GM19035 (cell line): ENCODE measurements around the gene SIX2.

Source experiments
- ATAC-seq: cut with Tn5 transposase; IDR thresholded peaks from one replicate; pipeline ENCODE4 v1.9.1; 2021; ENCODE audit not compliant: unreplicated experiment

SIX2 gene

DNA sequence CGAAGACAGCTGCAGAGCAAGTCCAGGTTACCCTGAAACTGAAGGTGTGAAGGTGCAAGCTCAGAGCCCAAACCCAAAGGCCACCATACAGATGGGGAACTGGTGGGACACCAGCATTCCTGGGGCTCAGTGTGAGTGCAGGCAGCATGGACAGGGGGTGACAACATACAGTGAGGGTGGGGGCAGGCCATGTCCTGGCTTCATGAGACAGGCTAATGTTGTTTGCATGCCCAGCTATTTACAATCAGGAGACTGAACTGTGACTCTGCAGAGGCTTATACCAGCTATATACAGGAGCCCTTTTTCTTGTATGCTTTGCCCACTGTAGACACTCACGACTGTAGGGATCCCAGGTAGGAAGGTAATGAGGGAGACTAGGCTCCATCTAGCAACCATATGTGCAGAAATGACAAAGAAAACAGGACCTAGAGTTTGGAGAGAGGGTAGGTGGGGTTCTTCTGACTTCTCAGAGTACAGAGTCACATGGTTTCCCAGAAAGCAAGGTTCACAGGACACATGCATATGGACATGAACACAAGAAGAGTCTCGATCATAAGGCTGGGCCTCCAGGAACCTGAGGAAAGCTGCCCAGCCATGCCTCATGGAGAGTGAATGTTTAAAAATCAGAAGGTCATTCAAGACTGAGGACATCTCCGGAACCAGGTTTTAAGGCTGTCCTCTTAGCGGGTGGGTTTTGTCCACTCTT is 41.4 kb downstream of the SIX2 start:
- no peak for ATAC-seq

DNA sequence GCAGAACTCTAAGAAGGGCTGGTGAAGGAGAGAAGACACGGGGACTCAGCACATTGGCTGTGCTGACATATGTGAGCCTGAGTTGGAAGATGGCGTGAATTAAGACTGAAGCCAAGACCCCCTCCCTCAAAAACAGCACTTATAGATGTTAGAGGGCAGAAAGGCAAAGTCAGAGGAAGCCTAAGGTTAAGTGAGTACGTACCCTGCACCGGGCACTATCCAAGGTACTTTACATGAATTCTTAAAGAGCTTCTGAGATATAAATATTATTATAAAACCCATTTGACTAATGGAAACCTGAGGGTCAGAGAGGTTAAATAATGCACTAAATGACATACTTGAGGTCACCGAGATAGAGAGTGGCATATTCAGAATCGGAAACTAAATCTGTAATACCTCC is 42.2 kb downstream of the SIX2 start:
- ATAC-seq, result no peak

DNA sequence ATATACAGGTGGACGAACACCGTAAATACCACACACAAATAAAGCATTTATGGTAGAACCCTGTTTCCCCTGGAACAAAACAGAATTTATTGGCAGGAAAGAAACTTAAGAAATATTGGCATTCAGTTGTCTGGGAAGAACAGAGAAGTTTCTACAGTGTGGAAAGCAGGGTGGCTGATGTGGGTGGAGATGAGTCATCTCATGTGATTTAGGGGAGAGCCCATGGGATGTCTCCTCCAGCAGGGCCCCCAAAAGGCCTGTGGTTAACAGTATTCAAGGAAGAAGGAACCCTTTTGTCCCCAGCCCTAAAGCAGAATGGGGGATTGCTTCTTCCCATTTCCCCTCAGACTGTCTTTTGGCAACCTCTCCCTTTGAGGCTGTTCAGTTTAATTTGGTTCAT is 43.6 kb downstream of the SIX2 start:
- ATAC-seq, result no peak

DNA sequence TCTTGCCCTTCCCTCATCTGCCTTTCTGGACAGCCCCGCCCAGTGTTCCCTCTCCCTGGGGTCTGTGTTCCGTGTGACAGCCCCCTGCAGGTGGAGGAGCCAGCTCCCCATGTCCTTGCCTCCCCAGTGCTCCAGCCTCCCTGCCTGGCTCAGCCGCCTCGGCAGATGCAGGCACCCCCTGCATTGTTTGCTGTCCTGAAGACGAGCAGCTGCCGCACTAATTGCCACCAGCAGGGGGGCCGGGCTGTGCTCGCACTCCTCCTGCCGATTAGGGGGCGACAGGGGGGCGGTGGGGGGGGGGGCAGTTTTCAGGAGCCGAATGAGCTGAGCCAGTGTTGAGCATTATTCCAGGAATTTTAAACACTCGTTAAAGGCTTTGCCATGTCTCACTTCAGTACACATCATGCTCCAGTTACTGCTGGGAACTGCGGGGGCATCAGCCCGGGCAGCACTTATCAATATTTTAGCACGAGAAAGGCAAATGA is 44.5 kb downstream of the SIX2 start:
- ATAC-seq, result no peak

DNA sequence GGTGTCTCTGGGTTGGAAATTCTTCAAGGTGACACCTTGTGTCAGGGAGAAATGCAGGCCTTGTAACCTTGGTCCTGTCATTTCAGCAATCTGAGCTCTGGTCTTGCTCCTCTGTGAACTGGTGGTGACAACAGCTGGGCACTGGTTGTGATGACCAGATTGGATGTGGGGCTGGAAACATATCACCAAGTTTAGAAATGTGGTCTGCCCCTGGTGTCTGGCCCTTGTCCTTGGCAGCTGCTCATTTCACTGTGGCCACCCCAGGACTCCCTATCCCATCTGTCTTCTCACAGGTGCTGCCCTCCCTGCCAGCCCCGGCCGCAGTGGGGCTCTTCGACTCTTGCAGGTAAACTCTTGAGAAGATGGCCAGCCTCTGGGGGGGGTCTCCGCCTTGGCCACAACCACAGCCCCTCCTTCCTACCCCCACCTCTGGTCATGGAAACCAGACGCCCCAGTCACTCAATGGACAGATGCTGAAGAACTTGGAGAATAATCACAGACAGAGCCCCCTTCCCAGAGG is 47.0 kb downstream of the SIX2 start:
- no peak for ATAC-seq

DNA sequence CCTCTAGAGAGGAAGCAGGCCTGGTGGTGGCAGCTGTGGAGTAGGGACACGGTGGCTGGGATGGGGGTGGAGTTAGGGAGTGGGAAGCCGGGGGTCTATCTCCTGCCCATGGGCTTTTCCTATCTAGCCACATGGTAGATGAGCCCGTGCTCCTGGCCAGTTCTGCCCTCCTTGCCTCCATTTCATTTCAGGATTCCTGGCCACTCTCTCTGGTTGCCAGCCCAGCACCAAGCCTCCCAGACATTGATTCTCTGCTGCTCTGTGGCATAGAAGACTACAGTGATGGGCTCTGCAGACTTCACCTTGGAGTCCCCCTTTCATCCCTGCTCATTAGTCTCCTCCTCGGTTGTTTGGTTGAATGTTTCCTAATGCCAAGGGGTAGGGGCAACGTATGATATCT is 48.4 kb downstream of the SIX2 start:
- no peak for ATAC-seq

DNA sequence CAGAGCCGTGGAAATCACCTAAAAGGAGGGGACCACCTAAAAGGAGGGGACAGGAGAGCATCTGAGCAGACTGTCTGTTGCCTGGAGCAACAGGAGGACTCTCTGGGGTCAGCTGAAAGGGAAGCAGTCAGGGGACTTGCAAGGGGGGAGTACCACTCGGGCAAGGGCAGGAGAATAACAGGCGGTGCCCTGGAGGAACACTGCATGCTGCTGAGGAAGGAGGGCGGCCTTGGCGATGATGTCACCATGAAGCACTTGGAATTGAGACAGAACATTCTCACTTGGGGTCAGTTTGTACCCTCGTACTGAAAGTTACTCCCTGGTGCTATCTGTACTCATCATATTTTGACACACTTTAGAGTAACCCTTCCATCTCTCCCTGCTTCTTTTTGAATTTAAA is 49.4 kb downstream of the SIX2 start:
- ATAC-seq, result no peak

DNA sequence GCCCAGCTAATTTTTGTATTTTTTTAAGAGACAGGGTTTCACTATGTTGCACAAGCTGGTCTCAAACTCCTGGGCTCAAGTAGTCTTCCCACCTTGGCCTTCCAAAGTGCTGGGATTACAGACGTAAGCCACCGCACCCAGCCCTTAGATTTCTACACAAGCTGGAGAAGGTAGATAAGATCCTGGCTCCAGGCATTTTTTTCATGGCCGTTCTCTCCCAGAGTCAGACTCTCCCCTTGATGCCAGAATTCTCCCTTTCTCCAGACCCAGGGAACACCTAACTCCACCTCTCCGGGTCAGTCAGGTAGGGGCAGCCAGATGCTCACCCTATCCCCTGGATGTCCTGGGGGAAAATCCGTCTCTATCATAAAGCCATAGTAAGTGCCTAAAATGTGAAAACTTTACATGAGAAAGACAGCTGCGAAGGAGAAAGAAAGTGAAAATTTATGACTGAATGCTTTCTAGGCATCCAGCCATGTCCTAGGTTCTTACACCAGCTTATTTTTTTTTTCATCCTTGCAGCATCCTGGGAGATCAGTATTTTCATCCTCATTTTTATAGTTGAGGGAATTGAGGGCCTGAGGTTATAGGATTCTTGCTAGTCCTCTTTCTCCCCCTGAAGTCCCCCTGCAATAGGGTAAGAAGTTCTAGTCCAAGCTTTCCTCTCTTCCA is 51.5 kb downstream of the SIX2 start:
- ATAC-seq, result no peak

DNA sequence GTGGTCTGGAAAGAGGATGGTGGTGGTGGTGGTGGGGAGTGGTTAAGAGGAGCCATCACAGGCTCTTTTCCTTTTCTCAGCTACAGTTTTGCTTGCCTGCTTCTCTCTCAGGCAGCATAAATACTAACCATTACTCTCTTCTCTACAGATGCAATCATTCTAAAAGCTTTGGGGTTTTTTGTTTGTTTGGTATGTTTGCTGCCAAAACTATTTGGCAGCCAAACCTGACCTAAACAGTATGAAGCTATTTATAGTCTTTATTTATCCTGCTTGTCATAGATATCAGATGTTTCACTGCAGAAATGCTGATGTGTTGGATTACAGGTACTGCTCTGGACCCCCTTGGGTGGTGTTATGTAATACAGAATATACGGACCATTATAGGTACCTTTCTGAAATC is 52.4 kb downstream of the SIX2 start:
- ATAC-seq, result no peak

DNA sequence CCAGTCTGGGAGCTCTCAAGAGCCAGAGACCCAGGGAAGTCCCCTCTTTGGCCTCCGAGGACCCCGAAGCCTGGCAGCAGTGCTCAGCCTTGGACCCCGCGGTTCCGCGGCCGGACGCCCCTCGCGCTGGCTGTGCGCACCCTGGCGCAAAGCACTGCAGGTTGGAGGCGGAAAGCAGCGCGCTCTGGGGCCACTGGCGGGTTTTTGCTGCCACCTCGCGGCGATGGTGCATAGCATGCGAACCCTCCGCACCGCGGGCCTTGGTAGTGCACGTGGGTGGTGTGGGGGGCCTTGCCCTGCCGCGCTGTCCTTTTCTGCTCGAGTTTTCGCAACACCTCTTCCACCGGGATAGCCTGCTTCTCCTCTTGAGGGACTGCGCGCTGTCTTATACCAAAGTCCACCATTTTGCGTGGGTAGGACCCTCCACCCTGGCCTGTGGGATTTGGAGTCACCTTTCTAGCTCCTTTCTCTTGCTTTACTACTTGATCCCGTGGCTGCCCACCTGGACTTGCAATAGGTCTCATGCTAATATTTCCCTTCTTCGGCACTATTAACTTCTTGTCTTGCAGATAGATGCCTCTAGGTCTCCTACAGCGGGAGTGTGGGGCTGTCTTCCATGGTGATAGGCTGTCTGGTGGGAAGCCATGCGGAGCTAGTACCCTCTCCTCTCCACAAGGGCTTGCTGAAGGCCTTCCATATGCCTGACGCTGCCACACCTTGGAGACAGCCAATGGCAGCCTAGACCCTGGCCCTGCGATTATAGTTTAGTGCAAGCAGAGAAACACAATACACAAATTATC is 53.5 kb downstream of the SIX2 start:
- ATAC-seq, result peak; percentile 70
